ENCODE measurements around the gene MME.

MME gene

GRCh38 chr3:155153242-155154186, 73.4 kb downstream of the MME start:
- no peak for DNase-seq

DNA sequence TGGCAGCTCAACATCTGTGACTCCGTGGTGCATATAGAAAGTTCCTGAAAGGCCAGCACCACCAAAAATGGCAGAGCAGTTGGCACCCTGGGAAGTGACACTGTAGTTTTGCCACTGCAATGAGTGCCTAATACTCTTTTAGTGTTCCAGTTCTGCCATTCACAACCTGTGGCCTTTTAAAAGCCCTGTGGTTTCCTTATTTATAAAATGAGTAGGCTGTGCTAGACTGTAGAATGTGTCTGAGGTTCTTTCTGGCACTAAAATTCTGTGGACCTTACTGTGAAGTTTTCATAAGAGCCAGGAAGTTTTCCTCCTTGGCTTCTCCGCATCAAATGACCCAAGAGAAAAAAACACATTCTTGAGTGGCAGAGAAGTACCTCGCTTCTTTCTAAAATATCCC, 74.1 kb downstream of the MME start:
- no peak for DNase-seq

GRCh38 chr3:155158346-155159037, 78.4 kb downstream of the MME start:
- no peak for DNase-seq

- DNase-seq = no peak
These were observed 79.2 kb downstream of the MME start for GRCh38 chr3:155159301-155159700.

GRCh38 chr3:155161640-155162292, 81.6 kb downstream of the MME start:
- DNase-seq = no peak

GRCh38 chr3:155164306-155164705, 84.2 kb downstream of the MME start:
- no peak for DNase-seq

- no peak for DNase-seq
These were observed 86.3 kb downstream of the MME start for GRCh38 chr3:155166441-155166840.

DNA sequence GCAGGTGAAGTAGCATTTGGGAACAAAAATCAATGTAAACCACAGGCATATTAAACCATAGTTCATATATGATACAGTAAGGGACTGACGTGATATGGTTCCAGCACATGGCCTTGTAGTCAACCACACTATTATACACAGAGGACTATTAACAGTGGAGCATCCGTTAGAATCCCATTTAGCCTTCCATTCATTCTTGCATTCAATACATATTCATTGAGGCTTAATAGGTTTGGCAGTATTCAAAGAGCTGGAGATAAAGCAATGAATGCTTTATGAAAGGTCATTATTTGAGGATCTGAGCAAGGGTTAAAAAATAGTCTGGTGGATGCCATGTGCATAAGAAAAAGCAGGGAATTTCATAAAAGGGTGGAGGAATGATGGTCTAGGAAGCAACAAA, 89.1 kb downstream of the MME start:
- no peak for DNase-seq

GRCh38 chr3:155173771-155174170, 93.7 kb downstream of the MME start:
- DNase-seq = no peak

DNA sequence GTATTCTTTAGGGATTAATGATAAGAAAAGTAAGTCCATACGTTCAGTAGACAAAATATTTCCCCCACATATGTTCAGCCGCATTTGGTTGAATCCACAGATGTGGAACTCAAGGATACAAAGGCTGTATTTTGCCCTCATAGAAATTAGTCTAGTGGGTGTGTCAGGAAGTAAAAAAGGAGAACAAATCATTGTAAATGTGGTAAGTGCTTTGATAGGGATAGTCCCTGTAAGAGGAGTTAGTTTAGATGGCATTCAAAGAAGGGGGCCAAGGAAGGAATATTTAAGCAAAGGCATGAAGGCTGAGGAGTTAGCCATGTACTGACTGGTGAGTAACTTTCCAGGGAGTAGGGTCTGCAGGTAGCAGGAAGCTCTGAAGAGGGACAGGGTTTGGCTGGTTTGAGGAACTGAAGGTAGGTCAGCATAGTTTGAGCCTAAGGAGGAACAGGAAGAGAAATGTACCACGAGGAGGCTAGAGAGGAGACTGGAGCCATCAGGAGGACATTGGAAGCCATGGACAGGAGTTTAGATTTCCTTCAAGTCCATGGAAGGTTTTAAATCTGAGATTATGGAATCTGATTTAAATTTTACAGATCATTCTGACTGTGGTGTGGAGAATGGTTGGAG, 98.8 kb downstream of the MME start:
- no peak for DNase-seq

DNA sequence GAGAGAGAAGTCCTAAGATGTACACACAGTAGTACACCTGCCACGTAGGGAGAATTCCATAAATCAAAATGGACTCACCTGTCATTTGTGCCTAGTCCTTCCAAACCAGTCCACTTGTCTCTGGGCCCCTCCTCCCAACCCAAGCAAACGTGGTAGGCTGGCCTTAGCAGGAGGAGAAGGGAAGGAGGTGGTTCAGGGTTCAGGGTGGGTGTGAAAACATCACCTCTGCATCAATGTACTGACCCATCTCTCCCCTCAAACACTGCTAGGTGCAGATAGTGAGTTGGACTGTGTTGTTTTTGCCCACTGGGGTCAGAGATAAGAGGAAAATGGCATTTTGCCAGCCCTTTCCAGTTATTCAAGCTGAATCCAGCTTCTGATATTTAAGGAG, 99.3 kb downstream of the MME start:
- no peak for DNase-seq

GRCh38 chr3:155179966-155180757, 100.0 kb downstream of the MME start:
- no peak for DNase-seq

GRCh38 chr3:155182467-155182866, 102.3 kb downstream of the MME start:
- DNase-seq = no peak

GRCh38 chr3:155184011-155184410, 103.9 kb downstream of the MME start:
- no peak for DNase-seq

DNA sequence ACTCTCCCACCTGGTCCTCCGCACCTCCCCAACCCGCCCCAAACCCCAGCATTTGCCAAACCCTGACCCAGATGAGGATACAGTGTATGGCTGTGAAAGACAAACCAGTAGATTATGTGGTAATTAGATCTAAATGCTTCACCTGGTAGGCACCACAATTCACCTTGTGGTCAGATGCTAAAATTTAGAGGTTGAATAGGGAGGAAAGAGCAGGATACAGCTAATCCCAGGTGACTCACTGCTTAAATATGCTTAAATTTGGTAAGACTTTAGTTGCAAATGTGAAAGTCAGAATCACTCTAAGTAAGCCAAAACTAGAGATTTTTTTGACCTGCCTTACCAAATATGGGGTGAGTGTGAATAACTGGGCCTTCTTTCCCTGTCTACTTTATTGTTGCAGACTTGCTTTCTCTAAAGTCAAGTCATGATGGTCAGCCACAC, 105.5 kb downstream of the MME start:
- no peak for DNase-seq

- DNase-seq = no peak
These were observed 107.9 kb downstream of the MME start for GRCh38 chr3:155188031-155188430.

GRCh38 chr3:155189478-155189877, 109.4 kb downstream of the MME start:
- DNase-seq = no peak

DNA sequence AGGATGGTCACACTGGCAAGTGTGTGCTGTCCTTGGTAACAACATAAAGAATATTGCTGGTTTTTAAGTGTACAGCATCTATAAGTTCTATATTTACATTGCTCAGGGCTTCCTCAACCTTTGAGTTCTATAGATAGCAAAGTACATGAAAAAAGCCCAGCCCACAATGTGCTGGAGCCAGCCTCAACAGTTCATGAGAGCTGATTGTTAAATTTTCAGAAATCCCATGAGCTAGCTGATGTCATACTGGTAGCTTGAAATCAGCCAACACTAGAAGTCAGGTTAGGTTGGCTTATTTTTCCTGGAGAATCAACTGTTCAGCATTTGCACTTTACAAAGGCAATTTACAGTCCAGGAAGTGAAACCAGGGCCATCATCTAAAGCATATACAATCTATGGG, 110.6 kb downstream of the MME start:
- no peak for DNase-seq

DNA sequence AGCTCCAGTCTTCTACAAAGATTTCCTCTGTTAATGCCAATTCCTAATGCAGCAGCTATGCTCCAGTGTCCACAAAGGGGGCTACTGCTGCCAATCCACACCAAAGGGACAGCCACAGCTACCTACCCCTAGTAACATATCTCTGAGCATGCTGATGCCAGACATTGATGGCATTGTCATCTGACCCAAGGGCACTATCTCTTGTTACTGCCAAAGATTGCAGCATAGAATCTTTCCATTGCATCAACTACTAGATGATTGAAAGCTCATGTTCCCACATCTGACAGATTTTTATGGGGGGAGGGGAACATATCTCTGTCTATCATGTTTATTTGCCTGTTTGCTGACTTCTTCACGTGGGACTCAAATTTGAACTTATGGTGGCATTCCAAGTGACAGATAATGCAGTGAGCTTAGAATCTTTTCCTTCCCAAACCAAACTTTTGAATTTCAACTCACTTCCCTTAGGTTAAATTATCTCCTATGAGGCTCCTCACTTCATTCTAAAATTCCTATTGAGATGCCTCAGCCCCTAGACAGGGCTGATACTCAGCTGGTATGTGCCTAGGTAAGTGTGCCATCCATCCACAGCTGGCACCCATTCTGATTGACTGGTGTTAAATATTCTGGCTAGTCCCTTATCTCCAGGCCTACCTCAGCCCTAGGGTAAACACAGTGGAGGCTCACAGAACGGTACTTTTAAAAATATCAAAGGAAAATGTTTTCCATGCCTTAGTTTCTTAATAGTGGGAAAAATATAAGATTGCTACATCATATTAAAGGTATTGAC, 113.0 kb downstream of the MME start:
- no peak for DNase-seq

- DNase-seq = no peak
These were observed 113.7 kb downstream of the MME start for GRCh38 chr3:155193868-155194267.

Measured in femur (tissue), 1 donor.